ENCODE data around the gene TNIK.
"Not testable (repeated sequence)": the region's sequence is repeated elsewhere in the genome, so short reads cannot be mapped to it uniquely, and the experiment has no call there.

TNIK gene

DNA sequence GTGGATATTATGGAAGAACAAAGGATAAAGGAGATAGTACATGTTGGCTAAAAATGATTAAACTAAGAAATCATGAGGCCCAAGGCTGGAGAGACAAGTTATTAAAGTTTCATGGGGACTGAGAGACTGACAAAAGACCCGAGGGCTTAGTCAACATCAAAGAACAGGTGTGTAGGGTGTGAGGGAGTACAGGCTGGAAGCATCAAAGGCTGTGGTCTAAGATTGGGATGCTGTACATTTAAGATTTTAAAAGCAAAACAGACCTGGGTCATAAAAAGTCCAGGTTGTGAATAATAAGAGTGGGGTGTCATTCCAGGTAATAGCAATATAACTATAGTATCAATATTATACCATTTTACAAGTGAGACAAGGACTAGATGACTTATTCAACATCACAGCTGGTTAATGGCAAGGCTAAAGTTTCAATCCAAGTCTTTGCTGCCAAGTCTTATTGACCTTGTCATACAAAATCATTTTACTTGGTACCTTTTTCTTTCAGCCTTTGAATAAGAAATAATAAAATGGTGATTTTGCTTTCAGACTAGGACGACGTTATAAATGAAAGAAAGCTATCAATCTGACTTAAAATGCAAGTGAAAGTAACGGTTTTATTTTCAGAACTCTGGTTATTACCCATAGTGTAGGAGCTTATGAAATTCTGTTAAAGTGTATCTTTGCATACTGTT lies 211.6 kb downstream of the TNIK start:
- no peak for DNase-seq

DNA sequence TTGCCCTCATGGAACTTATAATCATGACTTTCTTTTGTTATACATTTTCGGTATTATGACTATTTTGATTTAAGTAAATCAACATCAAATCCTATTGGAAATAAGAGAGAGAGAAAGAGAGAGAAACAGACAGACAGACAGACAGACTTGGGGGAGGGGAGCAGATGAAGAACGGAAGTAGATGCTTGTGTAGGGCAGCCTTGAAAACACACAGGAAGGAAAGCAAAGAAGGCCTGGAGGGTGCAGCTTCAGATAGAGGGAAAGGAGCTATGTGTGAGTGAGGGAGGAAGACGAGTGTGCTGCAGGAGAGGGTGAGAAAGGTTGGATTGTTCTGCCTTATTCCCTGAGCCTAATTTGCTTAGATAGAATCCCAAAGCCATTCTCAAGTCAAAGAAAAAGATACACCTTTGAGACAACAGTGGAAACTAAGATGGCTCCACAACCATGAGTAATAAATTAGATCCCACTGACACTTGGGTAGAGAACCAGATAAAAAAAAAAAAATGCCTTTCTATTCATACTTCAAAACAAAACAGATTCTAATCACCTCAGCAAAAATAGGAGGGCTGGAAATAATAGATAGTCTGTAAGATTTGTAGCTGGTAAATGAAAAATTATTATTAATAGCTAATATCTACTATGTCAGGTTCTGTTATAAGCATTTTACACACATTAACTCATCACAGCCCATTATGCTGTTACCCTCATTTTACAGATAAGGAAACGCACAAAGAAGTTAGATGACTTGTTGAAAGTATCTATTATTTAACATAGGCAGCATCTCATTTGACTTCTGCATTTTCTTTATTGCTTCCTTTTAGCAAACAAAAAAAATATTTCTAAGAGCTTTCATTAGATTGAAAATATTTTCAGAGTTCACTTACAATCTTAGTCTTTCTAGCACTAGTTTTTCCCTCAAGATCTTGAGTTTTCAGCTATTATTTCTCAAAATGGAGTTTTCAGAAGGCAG lies 214.1 kb downstream of the TNIK start:
- no peak for DNase-seq

DNA sequence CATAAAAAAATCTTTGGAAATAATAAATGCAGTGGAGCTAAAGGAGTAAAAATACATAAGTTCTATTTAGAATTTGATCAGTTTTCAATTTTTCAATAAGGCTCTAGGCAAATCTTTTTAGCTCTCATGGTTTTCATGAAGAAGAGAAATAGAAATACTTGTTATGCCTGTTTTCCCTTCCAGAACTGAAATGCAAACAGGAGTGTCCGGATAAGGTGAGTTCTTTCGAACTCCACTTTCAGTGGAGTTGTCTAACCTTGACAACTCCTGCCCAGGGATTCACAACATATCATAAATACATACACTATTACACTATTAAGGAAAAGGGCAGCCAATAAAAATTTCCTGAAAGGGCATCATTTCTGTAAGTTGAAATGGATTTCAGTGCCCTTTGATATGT lies 217.3 kb downstream of the TNIK start:
- no peak for DNase-seq

DNA sequence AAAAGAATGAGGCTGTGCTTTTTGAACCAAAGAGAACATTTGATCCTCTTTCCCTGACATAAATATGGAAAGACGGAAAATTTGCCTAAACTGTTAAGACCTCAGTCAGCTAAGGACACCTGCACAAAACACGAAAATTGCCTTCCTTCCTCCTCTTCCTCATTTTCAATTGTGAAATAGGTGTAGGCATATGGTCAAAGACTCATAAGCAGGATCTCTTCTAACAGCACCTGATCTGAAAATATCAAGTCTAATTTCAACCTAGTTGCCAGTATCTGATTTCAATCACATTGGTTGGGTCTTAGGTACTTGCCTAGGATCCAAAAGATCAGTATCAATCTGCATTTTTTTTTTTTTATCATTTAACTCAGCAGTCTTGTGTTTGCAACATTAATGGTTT lies 218.0 kb downstream of the TNIK start:
- DNase-seq, result no peak

DNA sequence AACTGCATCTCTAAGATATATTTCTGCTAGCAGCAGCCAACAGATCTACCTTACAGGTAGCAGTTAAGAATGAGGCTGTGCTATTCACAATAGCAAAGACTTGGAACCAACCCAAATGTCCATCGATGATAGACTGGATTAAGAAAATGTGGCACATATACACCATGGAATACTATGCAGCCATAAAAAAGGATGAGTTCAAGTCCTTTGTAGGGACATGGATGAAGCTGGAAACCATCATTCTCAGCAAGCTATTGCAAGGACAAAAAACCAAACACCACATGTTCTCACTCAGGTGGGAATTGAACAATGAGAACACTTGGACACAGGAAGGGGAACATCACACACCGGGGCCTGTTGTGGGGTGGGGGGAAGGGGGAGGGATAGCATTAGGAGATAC lies 218.6 kb downstream of the TNIK start:
- DNase-seq, result not testable (repeated sequence)

DNA sequence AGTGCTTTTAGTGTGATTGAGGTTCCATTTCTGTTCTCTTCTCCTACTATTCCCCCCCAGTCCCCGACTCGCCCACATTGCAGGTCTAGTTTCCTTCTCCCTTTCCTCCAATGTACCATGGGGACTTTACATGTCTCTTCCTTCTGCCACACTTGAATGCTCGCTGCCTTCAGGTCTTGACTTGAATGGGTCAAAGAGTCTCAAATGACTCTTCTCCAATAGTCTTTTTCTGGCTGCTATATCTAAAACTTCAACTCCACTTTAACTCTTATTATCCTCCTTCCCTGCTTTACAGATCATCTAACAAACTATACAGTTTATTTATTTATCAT lies 219.7 kb downstream of the TNIK start:
- no peak for DNase-seq

DNA sequence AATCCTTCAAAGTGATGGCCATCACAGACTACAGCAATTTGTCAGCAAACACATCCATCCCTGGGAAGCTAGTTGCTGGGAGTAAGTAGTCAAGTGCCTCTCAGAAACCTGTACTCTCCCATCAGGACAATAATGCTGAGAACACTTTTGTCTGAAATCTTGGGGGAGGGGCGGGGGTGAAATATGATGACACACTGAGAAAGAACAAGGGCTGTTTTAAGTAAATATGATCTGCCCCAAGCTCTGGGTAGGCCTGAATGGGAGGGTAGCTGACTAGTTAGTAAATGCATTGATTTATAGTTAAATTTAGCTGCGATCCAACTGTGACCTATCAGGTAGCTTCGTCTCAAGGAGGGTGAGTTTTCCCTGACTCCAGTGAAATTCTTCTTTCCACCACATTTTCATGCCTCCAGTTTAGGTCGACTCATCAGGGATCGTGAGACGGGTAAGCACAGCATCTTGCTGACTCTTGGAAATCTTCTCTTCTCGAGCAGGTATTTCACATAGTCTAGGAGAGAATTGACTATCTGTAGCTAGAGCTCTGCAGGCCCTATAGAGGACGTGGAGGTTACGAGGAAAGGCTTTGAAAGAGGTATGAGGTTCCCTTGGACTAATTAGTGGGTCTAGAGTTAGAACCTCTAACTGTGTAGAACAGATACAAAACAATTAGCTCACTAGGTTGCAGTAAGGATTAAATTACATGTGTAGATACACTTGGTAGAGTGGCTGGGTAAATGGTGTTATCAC lies 220.3 kb downstream of the TNIK start:
- no peak for DNase-seq

DNA sequence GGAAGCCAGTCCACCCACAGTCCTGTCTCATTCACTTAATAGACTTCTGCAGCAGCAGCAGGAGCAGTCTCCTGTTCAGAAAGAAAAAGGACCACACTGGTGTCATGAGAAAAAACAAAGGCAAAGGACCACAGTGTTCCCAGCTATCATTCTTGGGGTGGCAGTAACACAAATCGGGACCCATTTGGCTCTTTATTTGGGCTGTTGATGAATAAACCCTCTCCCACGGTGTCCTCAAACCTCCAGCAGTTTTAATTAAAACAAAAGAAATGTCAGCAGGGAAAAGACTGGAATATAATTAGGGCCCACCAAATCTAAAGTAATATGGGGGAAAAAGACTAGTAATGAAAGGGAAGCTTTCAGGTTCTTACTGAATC lies 223.2 kb downstream of the TNIK start:
- DNase-seq, result no peak

DNA sequence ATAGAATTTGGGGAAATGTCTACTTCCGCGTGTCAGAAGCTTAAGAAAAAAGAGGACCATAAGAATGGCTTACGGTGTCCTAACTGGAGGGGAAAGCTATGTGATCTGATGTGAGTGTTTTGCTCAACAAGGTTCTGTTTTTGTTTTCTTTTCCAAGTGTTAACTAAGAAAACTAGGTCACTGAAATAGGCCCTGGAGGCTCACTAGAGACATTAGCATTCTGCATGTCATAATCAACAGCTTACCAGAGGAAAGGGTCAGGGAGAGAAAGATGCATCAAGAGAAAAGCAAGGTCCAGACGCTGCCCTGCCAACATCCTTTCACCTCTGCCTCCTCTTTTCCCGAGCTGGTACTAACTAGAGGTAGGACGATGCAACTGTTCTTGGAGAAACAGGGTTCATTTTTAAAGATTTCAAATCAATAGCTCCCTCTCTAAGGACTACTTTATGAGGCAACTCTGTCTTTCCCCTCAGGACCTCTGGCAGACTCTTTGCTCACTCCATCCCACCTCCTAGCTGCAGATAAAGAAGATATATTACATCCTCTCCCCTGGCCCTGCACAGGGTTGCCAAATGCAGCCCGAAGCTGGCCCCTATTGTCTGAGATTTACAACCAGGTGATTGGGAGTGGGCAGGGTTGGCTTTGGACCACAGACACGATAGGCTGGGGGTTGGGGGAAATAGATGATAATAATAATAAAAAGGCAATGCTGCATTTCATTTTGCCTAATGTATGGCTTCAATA lies 223.8 kb downstream of the TNIK start:
- no peak for DNase-seq

DNA sequence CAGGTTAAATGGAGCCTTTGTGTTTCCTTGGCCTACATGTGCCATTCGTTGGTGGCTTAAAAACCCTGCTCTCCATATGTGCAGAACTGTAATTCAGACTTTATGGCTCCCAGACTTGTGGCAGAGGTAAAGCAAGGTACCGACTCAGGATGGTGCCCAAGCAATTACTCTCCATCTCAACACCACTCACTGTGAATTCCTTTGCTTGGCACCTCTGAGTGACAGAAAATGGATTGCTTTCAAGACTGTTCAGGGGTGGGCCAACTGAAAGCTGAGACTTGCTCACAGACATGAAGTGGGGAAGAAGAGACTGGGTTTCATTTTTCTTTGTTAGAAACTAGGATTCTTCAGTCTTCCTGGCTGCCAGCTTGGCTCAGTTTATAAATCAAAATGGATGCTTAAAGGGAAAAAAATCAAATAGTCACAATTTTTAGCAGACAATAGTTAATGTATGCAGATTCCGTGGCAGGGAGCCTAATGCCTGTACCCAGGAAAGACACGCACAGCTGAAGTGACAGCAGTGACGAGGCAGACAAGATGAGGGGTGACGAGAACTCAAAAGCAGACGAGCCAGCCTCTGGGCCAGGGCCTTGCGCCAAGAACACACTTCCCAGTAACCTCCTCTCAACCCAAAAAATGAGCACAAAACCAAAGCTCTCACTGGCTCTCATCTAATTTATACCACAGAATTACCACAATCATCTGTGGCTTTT lies 225.8 kb downstream of the TNIK start:
- no peak for DNase-seq

DNA sequence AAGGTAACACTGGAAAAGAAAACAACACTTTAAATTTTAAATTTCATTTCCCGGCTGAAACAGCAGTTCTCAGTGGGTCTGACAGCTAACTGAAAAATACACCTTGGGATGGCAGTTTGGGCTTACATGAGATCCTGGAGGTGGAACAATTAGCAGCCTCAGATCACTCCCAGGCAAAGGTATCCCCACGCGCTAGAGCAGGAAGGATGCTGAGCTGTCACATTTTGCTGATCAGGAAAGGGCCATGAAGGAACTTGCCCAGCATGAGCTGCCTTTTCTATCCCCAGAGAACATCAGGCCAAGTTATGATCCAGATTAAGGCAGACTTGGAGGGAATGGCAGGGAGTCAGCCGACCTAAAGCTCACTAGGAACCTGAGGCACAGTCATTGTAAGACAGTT lies 228.8 kb downstream of the TNIK start:
- DNase-seq, result no peak

DNA sequence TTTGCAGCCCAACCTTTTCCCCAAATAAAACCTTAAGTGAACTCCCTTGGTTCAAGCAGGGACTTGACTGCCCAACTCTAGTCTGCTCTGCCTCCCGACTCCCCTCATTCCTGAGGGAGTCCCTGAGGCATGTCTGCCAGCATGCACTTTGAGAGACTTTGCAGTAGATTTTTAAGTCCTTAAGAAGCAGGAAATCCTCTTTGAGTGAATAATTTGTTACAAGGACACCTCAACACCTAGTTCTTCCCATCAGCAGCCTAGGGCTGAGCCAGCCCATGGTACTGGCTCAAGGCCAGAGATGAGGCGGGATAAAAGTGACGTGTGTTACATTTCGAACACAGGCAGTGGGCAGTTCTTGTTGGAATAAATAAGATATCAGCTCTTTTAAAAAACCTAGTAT lies 229.3 kb downstream of the TNIK start:
- no peak for DNase-seq

DNA sequence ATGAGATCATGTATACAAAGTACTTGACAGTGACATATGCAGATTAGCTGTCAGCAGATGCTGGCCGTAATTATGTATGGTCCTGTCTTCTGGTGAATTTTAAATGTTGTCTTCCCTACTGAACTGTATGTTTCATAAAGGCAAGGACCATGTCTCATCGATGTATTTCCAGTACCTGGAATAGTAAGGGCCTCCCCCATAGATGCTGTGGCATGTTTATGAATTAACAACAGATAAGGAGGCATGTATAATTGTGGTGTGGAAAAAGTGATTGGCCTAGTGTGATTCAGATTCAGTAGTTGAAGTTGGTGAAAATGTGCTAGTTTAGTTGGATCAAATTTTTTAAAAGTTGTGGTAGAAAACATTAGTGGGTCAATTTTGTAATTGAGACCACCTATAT lies 231.0 kb downstream of the TNIK start:
- no peak for DNase-seq

DNA sequence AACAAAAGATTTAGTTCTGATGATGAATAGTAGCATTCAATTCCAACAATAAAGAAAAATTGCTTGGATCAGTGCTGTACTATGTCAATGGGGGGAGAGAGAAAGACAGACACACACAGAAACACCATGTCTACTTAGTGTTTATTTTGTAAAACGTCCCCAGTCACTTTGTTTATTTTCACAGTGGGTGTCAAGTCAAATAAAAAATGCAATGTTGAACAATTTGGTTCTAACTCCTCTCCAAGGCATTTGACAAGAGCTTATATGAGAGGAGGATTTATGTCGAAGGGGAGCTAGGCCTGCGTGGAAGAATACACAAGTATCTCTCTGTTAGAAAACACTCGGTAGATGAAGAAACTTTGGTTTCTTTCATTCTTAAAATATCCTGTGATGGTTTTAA lies 232.0 kb downstream of the TNIK start:
- DNase-seq, result no peak

DNA sequence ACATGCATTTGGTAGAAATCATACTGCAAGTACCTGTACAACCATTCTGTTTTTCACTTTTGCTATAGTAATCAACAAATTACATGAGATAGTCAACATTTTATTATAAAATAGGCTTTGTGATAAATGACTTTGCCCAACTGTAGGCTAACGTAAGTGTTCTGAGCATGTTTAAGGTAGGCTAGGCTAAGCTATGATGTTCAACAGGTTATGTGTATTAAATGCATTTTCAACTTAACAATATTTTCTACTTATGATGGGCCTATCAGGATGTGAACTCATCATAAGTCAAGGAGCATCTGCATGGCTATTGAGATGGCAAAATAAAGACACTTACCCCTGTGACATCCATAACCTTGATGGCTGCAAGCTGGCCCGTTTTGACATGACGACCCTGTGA lies 232.4 kb downstream of the TNIK start:
- no peak for DNase-seq

DNA sequence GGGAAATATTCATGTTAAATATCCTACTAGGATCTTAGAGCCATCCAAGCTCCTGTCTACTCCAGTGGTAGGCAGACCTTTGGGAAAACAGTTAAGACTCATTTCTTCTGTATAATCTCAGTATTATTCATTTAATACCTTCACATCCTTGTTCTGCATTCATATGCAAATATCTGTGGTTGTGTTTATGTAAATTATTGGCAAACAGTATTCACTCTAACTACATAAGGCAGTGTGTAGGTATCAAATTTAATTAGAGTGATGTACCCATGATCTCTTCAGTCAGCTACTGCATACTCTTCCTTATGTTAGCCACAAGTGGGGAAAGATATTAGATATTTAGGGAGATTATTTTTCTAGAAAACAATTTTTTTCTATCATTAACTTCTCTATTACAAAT lies 232.8 kb downstream of the TNIK start:
- no peak for DNase-seq

DNA sequence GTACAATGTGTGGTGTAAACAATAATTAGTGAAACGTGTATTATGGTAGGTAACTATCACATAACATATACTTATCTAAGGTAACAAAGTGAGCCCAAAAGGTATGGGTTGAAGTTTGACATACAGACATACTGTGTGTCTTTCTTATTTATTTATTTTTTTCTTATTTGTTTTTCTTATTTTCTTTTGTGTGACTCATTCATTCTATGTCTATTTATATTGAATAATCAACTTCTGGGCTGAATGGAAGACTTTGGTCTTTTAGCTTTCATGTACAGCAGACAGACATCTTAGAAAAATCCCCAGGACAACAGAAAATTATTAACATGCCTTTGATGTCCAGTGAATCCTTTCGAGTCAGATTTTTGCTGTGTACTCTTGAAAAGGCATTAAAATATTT lies 233.4 kb downstream of the TNIK start:
- DNase-seq, result no peak

DNA sequence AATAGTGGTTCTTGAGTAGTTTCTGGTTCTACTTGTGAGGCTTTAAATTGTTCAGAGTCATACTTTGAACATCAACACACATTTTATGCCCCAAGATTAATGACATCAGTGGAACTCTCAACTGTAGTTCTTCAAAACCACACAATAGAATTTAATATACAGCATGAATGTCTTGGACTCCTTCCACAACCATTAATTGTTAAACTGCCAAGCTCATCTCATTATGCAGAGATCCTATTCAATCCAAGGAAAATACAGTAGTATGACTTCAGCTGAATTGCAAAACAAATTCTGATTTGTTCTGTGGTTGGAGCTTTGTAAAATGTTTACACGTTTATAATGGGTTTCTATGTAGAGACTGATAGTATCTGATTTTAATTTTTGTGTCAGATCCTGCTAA lies 234.5 kb downstream of the TNIK start:
- no peak for DNase-seq

DNA sequence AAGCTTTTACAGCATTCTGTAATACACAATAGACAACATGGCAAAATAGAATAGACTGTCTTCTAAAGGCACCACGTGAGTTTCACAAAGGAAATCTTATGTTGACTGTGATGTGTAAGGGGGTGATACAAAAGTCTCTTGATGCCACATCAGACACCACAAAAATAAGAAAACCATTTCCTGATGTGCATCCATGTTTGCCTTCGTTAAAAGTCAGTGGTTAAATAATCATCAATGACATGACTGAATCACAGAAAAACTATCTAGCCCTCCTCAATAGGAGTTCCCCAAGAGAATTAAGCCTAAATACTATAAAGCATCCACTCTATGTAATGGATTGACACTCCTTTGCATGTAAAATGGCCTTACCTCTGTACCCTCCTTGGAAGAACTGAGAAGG lies 235.0 kb downstream of the TNIK start:
- DNase-seq, result no peak

DNA sequence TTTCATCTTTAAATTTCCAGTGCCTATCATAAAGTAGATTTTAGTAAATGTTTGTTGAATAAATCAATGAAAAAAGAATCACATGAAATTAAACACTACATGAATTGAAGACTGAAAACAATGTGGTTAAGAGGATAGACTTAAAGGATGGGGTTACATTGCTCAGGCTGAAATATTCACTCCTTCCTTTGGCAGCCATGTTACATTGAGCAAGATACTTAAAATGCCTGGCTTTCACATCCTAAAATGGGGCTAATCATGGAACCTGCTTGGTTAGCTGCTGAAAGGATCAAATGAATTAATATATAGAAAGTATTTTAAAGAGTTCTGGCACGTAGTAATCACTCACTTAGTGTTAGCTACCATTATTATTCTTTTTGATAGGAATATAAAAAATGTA lies 236.8 kb downstream of the TNIK start:
- DNase-seq, result no peak

DNA sequence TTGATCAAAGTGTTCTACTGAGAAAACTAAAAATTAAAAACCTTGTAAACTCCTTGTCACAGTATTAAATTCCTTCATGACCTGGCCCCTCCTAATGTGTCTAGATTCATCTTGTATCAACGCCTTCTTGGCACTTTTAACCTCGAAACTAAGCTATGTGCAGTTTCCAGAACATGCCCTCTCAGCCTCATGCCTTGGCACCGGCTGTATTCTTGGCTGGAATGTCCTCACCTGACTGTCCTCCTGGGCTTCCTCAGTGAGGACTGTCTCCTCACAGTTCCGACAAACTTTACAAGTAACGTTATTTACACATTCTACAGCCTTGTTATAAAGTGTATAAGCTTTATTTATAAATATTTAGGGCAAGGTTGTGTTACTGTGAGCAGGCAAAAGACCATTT lies 237.2 kb downstream of the TNIK start:
- no peak for DNase-seq

DNA sequence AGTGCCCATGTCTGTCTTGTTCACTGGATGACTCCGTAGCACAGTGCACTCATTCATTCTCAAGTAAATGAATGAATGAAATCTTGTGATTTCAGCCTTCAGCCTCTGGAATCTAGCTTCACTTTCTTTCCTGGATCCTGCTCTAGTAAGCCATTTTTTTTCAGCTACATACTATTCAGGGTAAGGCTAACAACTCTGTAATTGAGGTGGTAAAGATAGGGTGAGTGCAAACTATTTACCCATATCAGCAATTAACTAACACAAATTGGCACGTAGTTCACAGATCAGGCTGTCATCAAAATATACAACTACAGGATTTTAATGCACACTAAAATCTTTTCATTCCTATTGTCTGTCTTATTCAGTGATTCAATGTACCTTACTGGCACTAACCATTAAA lies 238.6 kb downstream of the TNIK start:
- no peak for DNase-seq

DNA sequence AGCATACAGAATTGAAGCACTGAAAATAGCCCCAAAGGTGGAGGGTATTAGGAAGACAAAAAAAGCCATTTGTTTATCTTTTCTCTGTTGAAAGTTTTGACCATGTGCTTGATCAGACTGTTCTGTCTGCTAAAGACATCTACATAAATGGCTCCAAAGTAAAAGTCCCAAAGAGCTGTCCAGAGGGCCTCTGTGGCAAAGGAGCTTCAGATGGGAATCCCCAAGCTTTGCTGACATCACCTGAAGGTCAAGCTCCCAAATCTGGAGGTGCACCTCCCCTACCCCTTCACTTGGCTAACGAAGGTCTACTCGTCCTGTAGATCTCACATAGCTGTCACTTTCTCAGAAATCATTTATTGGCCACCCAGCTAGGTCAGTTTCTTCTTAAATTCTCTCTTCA lies 239.1 kb downstream of the TNIK start:
- no peak for DNase-seq

Measured in suppressor macrophage treated with lipopolysaccharide for 1 hour (primary cell).